H1 (cell line): ENCODE measurements around the gene FAM149B1. TPM values are rescaled to one million over a fixed set of nuclear protein-coding genes. Genes with fewer than 3 reads are reported as not detected.

Source experiments
- ASH2L ChIP-seq: fragments of 200-600, 300-600 bp; sonication (generic); IDR thresholded peaks from one replicate; pipeline ENCODE4 v1.7.1; 2017; ENCODE audit warnings: low read length
- CBX8 ChIP-seq: fragments of 300-800, 300-1000 bp; sonication (generic); IDR thresholded peaks from 2 replicates; pipeline ENCODE4 v1.7.1; 2016; ENCODE audit warnings: low read depth, low read length, borderline replicate concordance
- CEBPB ChIP-seq: IDR thresholded peaks from 2 replicates; pipeline ENCODE4 v1.6.1; 2012; ENCODE audit warnings: low read depth, low read length
- CHD1 ChIP-seq: IDR thresholded peaks from 2 replicates; pipeline ENCODE4 v1.6.1; 2012; ENCODE audit warnings: low read depth, low read length, improper control_type of control experiment
- CHD2 ChIP-seq: IDR thresholded peaks from 2 replicates; pipeline ENCODE4 v1.6.1; 2012; ENCODE audit warnings: low read length, improper control_type of control experiment
- CREB1 ChIP-seq: IDR thresholded peaks from 2 replicates; pipeline ENCODE4 v1.6.1; 2012; ENCODE audit warnings: inconsistent platforms
- EP300 ChIP-seq, 2 experiments: IDR thresholded peaks; 1 replicate in 1 of 2; 2 replicates in 1 of 2; pipeline ENCODE4 v1.6.1; 2011 to 2012; ENCODE audit warnings: low read depth in 2 of 2, low read length in 2 of 2, mild to moderate bottlenecking in 2 of 2, borderline replicate concordance in 1 of 2, inconsistent platforms in 1 of 2, moderate library complexity in 1 of 2
- EZH2 ChIP-seq: fragments of 200-600 bp; sonication (generic); IDR thresholded peaks from 2 replicates; pipeline ENCODE4 v1.7.1; 2012; ENCODE audit warnings: low read depth, mild to moderate bottlenecking, moderate library complexity, low read length, inconsistent platforms; ENCODE audit not compliant: severe bottlenecking
- GABPA ChIP-seq: IDR thresholded peaks from 2 replicates; pipeline ENCODE4 v1.6.1; 2011; ENCODE audit warnings: mild to moderate bottlenecking, low read length, moderate library complexity, borderline replicate concordance; ENCODE audit not compliant: insufficient read depth
- MAFK ChIP-seq: IDR thresholded peaks from 2 replicates; pipeline ENCODE4 v1.6.1; 2012; ENCODE audit warnings: low read depth, mild to moderate bottlenecking, improper control_type of control experiment, low read length
- NRF1 ChIP-seq: IDR thresholded peaks from 2 replicates; pipeline ENCODE4 v1.6.1; 2011; ENCODE audit warnings: mild to moderate bottlenecking, low read depth, low read length, improper control_type of control experiment
- POLR2AphosphoS5 ChIP-seq: IDR thresholded peaks from 2 replicates; pipeline ENCODE4 v1.6.1; 2011; ENCODE audit warnings: low read depth, low read length
- RAD21 ChIP-seq, 2 experiments: IDR thresholded peaks in 1 of 2; conservative IDR thresholded peaks in 1 of 2; 2 replicates each; pipeline ENCODE4 v1.6.1; 2011; ENCODE audit warnings: low read depth in 2 of 2, low read length in 2 of 2, improper control_type of control experiment in 1 of 2, inconsistent platforms in 1 of 2, mild to moderate bottlenecking in 1 of 2, moderate library complexity in 1 of 2
- RNF2 ChIP-seq: fragments of 200-900, 300-1000 bp; sonication (generic); IDR thresholded peaks from 2 replicates; pipeline ENCODE4 v1.7.1; 2016; ENCODE audit warnings: borderline replicate concordance, low read depth, mild to moderate bottlenecking, antibody characterized with exemption, low read length; ENCODE audit not compliant: poor library complexity, severe bottlenecking; ENCODE audit errors: missing control alignments
- RXRA ChIP-seq: IDR thresholded peaks from 2 replicates; pipeline ENCODE4 v1.6.1; 2011; ENCODE audit warnings: low read depth, mild to moderate bottlenecking, low read length, moderate library complexity; ENCODE audit not compliant: insufficient read depth
- SAP30 ChIP-seq: fragments of 300-600 bp; sonication (generic); IDR thresholded peaks from 2 replicates; pipeline ENCODE4 v1.7.1; 2012; ENCODE audit warnings: low read length, moderate library complexity, mild to moderate bottlenecking, inconsistent platforms; ENCODE audit not compliant: insufficient read depth, insufficient replicate concordance
- SIN3A ChIP-seq, 2 experiments: IDR thresholded peaks in 1 of 2; conservative IDR thresholded peaks in 1 of 2; 2 replicates each; pipeline ENCODE4 v1.6.1; 2011 to 2012; ENCODE audit warnings: low read length in 2 of 2, improper control_type of control experiment in 1 of 2, low read depth in 1 of 2, mild to moderate bottlenecking in 1 of 2
- SIRT6 ChIP-seq: IDR thresholded peaks from one replicate; pipeline ENCODE4 v1.7.1; 2012; ENCODE audit warnings: low read length, inconsistent platforms
- SIX5 ChIP-seq: IDR thresholded peaks from 2 replicates; pipeline ENCODE4 v1.6.1; 2011; ENCODE audit warnings: mild to moderate bottlenecking, low read depth, low read length
- SP1 ChIP-seq: IDR thresholded peaks from 2 replicates; pipeline ENCODE4 v1.6.1; 2011; ENCODE audit warnings: low read depth, low read length
- SP2 ChIP-seq: IDR thresholded peaks from 2 replicates; pipeline ENCODE4 v1.6.1; 2012; ENCODE audit warnings: mild to moderate bottlenecking, low read length, inconsistent platforms
- ZNF274 ChIP-seq: IDR thresholded peaks from 2 replicates; pipeline ENCODE4 v1.7.0; 2012; ENCODE audit warnings: low read length, borderline replicate concordance; ENCODE audit errors: extremely low read depth
- polyA plus RNA-seq, 7 experiments: library from polyadenylated mRNA; depleted of rRNA in 3 of 7; stranded (reverse) in 5 of 7; unstranded in 2 of 7; fragments of >200 nt in 5 of 7; fragments of 200-250 nt in 2 of 7; gene quantifications; 1 replicate in 5 of 7; 2 replicates in 1 of 7; 4 replicates in 1 of 7; pipeline versions ENCODE4 v1.2.1 to v1.2.3, GENCODE V29; 2011 to 2013; ENCODE audit warnings: missing spikeins in 2 of 7, mixed read lengths in 2 of 7
- total RNA-seq: library from RNA; stranded (reverse); fragmentation: NEBNext Ultra II Directional; extraction: Animal tissue kit (Norgen Biotek cat#: 25700); gene quantifications from 2 replicates; pipeline ENCODE4 v1.2.1, GENCODE V29; 2021
- TF ChIP-seq, protein P1 (sequence below): IDR thresholded peaks from 2 replicates; pipeline ENCODE4 v1.6.1; 2011; ENCODE audit warnings: low read depth, mild to moderate bottlenecking, low read length; ENCODE audit not compliant: insufficient read depth

The FAM149B1 gene
- total and polyA plus RNA-seq, 2 of the 8 experiments (the other 6 are each of a cell fraction or from before 2014, with no cell fraction given), result 16.8 to 21.9 TPM

DNA sequence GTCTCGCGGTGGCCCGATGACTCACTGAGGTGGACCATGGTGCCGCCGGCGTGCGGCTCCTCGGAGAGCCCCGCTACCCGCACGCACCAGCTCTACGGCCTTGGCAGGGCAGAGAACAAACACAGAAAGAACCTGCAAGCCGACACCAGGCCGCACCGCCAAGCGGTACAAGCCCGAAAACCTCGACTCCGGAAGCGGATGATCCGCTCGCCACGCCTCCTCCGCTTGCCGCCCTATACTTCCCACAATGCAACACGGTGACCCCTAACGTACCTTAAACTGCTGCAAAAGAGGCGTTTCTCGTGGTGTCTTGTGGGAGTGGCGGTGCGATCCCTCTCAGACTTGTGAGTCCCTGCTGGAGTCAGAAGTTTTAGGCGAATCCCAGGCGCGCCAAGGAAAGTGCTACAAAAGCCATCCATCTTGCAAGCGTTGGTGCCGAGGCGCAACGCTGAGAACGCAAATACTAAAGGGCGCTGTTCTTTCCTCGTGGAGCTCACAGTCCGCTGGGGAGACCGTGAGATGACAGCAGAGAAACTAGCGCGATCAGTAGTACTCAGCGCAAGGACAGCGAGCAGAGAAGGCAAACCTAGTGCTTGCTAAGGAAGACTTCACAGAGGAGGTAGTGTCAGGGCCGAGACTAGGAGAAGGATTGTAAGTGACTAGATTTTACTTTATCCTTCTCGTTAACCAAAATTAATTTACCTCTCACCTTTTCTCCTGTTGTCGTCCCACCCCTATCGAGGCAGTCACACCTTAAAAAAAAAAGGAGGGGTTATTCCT lies 84.7 kb downstream of the FAM149B1 start, which contains the start of gene MRPS16 (continued):
- TF ChIP-seq SAP30 (peak; percentile 23), CHD2 (no peak; the same call in 1 of the 2 replicates), CBX8 (no peak), EZH2 (no peak), SP1 (no peak; the same call in 1 of the 2 replicates), ZNF274 (no peak), RXRA (no peak), CREB1 (peak; percentile 56; the same call in 1 of the 2 replicates), MAFK (no peak), CHD1 (no peak; the same call in 1 of the 2 replicates), SIN3A (conservative IDR thresholded peaks at IDR 0.05 in 1 of 2, IDR thresholded peaks at IDR 0.05 in 1 of 2; ENCODE audit: low read depth in 1 of 2, low read length in 2 of 2) (peak in 1 of 2 experiments; percentile 79; a peak in 2 of 4 replicates), NRF1 (no peak), SIX5 (peak; percentile 3; the same call in 1 of the 2 replicates), SIRT6 (no peak), SP2 (no peak), GABPA (no peak; the same call in 1 of the 2 replicates), RAD21 (IDR thresholded peaks at IDR 0.05 in 1 of 2, conservative IDR thresholded peaks at IDR 0.05 in 1 of 2; ENCODE audit: low read depth in 2 of 2, low read length in 2 of 2) (no peak), RNF2 (no peak), EP300 (IDR thresholded peaks at IDR 0.05; ENCODE audit: borderline replicate concordance in 1 of 2, low read depth in 2 of 2, low read length in 2 of 2) (no peak), CEBPB (no peak), ASH2L (peak; percentile 84), POLR2AphosphoS5 (peak; percentile 90)
- TF ChIP-seq, protein P1, sequence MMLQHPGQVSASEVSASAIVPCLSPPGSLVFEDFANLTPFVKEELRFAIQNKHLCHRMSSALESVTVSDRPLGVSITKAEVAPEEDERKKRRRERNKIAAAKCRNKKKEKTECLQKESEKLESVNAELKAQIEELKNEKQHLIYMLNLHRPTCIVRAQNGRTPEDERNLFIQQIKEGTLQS, result peak; percentile 42; the same call in 1 of the 2 replicates
